HG03460 (cell line): ENCODE measurements around the gene PSAP.

ENCODE experiments used
- ATAC-seq: cut with Tn5 transposase; IDR thresholded peaks from one replicate; pipeline ENCODE4 v1.9.1; 2021; ENCODE audit not compliant: unreplicated experiment

Gene PSAP

DNA sequence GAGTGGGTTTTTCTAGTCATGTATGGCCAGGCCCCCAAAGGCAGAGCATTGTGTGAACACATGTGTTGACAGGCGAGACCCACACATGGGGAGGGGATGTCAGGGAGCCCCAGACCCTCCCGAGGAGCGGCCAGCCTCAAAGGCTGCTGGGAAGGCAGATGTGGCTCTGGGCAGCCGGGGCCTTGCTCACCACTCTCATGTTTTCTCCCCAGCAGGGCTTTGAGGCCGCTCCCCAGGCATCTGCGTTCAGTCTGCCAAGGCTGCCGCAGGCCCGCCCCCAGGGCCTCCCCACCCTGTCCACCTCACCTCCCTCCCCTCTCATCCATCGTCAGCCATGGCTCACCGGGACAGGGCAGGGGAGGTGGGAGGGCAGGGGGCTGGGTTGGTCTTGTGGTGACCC lies 61.2 kb downstream of the PSAP start:
- ATAC-seq, result no peak

DNA sequence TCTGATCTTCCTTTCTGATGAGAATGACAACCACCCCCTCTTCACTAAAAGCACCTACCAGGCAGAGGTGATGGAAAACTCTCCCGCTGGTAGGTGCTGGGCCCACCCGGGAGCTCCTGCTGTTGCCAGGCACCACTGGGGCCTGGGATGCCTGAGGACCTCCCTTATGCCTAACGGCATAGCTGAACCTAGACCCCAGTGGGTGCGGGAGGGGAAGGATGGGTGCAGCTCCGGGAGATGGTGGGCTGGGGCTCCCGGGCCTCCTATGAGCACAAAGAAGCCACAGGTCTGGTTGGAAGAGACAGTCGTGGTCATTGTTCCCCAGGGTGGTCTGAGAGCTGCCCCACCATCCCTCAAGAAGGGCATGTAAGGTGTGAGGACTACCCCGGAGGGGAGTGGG lies 62.1 kb downstream of the PSAP start:
- ATAC-seq, result no peak

DNA sequence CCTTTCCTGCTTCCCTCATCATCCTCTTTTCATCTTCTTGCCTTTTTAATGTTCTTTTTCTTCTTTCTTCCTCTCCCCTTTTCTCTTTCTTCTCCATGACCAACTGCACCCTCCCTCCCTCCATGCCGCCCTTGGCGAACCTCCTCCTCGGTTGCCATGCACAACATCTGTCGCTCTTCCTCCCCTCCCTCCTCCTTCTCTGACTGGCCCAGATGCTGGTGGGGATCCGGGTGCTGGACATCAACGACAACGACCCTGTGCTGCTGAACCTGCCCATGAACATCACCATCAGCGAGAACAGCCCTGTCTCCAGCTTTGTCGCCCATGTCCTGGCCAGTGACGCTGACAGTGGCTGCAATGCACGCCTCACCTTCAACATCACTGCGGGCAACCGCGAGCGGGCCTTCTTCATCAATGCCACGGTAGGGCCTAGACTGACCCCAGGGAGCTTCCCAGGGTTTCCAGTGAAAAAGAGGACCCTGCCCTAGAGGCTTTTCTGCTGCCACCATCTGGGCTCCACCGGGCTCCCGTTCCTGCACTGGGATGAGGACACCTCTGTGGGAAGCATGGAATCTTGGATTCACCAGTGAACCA lies 66.3 kb downstream of the PSAP start:
- no peak for ATAC-seq

DNA sequence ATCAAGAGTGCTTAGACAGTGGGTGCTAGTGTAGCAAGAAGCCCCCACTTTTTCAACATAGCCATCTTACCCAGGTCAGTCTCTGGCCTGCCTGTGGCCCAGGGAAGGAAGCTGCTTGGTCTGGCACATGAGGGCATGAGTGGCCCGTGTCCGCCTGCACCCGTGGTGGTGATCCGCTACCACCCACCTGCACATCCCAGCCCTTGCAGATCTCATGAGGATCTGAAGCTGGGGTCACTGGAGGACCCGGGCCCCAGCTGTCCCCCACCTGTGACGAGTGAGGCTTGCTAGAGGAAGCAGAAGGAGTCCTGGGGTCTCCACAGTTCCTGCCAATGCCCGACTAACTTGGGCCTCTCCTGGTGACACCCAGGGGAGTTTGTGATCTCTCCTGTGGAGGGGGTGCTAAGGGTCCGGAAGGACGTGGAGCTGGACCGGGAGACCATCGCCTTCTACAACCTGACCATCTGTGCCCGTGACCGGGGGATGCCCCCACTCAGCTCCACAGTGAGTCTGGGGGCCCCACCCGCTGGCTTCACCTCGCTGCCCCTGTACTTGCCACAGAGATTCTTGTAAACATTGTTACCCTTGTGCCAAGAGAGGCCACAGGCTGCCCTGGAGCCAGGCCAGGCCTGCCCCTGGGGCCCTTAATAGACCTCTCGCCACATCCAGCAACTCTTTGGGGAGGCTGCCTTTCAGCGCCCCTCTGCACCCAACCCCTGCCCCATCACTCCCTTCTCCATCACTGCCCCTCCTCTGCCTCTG lies 67.0 kb downstream of the PSAP start:
- no peak for ATAC-seq

DNA sequence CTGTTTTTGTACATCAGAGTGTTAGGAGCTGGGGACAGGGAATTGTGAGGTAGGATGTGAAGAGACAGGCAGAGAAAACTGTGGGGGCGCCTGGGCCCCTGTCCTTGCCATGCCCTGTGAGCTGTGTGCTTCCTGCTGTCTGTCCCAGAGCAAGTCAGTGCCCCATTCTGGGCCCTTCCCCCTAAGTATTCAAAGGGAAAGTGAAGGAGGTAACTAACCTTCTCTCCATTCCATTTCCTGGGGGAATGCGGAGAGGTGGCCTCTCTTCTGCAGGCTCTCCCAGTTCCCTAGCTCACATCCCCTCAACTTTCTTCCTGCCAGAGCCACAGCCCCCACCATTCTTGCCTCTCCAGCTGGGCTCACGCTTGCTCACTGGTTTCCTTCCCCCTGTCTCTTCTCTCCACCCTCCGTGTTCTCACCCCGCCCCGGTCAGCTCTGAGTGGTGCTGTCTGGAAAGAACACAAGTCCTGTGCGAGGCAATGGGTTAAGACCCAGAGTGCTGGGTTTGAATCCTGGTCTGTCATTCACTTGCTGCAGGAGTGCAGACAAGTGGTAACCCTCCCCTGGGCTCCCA lies 68.0 kb downstream of the PSAP start:
- no peak for ATAC-seq

DNA sequence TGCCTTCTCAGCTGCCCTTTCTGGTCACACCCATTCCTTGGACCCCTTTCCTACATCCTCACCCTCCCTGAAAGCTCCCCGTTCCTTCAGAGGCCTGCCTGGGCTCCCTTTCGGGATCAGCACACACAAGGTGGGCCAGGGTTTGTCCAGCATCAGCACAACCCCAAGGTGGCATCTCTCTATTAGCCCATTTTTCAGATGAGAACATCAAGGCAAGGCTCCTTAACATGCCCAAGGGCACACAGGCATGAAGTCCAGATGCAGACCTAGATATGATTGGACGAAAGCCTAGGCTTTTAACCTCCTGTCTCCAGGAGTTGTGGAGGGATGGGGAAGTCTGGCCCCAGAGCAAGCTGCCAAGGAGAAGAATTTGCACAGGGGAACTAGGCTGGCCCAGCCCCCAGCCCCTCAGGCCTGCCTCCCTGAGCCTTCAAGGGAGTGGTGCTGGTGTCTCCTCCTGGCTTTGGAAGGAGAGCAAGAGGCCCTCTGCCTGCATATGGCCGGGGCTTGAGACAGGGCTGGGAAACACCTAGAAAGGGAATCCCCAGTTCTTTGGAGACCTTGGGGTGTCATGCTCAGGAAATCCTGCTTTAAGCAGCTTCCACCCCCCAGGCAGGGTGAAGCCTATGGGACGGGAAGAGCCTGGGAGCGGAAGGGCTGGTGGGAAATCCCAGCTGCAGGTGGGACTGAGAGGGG lies 68.7 kb downstream of the PSAP start:
- ATAC-seq, result no peak

DNA sequence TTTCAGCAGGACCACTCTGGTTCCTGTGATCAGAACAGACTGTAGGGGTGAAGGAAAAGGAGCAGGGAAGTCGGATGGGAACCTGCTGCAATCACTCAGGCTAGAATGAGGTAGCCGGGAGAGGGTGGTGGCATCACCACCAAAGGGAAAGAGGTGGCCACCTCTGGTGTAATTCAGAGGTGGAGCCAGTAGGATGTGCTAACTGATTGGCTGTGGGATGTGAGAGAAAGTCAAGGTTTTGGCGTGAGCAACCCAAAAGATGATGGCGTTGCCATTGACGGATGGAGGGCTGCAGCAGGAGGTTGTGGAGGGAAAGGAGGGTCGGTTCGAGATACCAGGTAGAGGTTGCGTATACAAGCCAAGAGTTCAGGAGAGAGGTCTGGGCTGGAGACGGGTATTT lies 70.3 kb downstream of the PSAP start:
- no peak for ATAC-seq

DNA sequence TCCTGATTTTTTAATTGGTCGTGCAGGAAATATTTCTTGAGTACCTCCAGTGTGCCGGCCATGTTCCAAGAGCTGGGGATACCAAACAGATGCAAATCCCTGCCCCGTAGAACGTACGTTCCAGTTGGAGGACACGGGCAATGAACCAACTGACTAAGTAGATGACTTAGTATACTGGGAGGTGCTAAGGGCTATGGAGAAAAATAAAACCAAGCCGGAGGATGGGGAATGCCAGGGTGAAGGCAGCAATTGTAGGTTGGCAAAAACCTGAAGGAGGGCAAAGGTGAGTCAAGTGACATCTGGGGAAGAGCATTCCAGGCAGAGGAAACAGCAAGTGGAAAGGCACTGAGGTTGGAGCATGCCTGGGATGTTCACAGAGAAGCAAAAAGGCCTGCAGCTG lies 70.9 kb downstream of the PSAP start:
- ATAC-seq, result no peak

DNA sequence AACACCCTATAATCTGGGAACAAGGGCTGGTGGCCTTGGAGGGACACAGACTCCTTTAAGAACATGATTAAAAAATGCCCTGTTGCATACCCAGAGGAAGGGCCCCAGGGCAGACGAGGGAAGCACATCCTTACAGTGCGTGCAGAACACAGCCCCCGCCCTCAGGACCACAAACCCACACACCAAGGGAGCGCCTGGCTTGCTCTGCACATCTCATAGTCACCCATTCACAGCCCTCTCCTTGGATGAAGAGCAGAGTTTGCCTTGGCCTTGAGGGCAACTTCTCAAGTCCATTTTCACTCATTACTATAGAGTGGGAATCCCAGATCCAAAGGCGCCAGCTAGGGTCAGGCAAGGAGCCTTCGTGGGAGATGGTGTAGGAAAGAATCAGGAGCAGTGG lies 71.4 kb downstream of the PSAP start:
- ATAC-seq, result no peak

DNA sequence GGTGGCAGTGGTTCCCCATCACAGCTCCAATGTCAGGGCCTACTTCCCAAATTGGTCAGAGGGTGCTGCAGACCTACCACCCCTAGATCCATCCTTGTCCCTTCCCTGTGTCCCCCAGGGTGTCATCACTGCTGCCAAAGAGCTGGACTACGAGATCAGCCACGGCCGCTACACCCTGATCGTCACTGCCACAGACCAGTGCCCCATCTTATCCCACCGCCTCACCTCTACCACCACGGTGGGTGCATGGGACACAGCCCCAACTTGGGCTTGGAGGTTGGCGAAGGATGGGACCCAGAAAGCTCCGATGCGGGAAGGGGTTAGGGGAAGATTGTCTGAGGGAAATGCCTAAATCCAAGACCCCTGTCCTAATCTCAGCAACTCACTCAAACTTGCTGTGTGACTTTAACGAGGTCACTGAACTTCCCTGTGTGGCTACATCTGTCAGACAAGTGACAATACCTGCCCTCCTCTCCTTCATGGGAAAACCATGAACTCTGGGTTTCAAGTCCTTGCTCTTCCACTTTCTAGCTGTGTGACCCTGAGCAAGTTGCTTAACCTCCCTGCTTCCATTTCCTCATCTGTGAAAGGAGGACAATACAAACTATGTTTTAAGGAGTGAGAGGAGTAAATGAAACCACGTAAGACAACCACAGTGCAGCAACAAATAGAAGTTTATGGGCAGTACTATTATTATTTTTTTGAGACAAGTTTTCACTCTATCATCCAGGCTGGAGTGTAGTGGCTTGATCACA lies 72.8 kb downstream of the PSAP start:
- no peak for ATAC-seq

DNA sequence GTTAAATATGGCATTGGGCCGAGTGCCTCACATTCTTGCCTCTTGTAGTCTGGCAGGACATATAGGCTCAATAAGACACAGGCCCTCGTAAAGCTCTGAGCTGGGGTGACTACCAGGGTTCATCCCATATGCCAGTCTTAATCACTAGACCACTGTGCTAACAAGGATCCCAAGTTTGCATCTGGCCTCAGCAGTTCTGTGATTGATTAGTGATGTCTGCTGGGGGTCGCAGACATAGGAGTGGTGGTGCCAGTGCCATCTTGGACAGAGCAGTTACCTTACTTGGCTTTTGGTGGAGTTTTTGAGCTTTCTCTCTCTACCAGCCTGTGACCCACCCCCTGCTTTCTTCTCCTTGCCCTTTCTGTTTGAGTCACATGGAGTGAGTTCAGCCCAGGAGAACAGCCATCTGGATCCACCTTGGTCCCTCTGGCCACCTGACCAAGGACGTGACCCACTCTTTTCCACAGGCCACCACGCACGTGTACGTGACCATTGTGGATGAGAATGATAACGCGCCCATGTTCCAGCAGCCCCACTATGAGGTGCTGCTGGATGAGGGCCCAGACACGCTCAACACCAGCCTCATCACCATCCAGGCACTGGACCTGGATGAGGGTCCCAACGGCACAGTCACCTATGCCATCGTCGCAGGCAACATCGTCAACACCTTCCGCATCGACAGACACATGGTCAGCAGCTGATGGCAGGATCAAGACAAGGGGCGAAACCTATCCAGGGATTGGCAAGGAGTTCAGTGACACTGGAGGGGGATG lies 73.7 kb downstream of the PSAP start:
- no peak for ATAC-seq

DNA sequence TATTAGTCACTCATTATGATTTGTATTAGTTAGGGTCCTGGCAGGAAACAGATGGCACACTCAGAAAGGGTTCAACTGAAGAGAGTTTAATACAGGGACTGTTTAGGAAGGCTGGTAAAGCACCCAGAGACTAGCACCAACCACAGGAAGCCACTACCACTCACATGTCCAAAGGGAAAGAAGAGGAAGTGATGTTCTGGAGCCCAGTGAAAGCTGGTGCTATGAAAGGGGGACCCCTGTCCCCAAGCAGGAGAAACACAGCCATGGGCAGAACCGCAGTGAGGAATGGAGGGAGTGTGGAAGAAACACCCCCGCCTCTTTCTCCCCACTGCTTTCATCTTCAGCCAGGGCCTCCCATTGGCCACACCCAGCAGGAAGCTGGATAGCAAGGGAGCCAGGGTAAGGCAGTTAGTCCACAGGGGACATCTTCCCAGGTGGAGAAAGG lies 74.5 kb downstream of the PSAP start:
- ATAC-seq, result no peak

DNA sequence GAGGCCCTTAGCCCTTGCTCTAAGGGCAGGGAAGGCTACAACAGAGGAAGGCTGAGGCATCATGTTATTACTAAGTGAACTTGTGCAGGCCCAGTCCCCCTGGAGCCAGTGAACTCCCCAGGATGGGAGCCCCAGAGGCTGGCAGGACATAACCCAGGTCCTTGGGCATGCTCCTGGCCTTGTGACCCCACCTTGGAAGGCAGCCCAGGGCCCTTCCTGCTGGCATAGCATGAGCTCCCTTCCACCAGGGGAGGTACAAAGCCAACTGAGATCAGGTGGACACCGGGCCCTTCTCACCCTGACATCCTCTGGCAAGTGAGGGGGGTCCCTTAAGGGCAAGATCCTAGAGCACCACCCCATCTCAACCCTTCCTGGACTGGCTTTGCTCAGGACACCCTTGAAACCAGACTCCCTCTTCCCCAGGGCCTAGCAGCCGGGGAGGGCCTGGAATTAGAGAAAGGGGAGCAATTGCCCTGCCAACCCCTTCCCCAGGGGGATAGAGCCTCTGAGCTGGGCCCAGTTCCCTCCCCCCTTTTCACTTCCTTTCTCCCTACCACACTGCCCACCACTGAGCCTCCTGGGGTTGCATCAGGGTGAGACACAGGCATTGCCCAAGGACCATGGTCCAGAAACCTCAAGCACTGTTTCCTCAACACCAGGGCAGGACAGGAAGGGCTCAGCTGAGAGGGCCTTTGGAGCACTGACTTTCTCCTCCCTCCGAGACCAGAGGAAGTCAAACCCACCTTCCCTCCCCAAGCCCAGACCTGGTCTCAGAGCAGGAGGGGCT lies 75.9 kb downstream of the PSAP start:
- no peak for ATAC-seq

DNA sequence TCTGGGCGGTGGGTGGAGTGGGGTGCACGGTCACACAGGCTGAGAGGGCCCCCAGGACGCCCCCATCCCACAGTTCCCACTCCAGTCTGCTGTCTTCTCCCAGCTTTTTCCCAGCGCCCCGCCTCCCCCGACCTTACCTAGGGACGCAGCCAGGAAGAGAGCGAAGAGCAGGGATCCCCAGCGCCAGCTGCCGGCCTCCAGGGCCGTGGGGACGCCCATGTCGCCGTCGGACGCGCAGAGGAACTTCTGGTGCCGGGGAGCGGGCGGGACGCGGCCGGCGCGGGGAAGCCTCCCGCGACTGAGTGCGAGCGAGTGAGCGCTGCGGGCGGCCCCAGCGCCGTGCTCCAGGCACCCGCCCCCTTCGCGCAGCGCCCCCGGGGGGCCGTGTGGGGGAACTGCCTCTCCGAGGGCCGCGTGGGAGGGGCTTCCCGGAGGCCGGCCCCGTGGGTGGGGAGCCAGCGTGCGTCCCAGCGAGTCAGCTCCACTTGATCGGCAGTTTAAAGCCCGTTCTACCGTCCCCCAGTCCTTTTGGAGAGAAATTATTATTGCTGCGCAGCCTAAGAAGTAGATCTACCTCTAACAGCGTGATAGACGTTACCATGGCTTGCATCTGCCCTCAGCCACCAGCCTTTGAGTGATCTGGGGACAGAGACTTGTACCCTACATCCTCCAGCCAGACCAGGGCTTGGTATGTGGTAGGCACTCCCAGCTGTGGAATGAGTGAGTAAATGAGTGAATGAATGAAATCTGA lies 77.7 kb downstream of the PSAP start, which contains the start of gene VSIR:
Gene VSIR, minus strand, starts transcription at position 300 of the 751 bp plus-strand sequence. Its CDS starts 81 bp downstream, at position 219.
- peak; percentile 45 for ATAC-seq

DNA sequence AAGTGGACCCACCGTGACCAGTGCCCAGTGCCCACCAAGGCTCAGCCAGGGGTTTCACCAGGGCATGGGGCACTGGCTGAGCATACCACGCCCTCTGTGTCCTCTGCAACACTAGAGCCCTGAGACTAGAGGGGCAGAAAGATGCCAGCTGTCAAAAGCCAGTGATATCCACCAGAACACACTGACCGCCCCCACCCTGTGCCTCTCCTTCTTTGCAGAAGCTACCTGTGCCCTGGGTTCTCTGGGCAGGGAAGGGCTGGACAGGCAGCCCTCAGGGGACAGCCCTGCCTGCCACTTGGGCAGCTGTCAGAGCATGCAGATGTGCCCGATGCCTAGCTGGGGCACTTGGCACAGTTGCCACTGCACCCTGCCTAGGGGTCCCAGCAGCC lies 78.2 kb downstream of the PSAP start:
- no peak for ATAC-seq

DNA sequence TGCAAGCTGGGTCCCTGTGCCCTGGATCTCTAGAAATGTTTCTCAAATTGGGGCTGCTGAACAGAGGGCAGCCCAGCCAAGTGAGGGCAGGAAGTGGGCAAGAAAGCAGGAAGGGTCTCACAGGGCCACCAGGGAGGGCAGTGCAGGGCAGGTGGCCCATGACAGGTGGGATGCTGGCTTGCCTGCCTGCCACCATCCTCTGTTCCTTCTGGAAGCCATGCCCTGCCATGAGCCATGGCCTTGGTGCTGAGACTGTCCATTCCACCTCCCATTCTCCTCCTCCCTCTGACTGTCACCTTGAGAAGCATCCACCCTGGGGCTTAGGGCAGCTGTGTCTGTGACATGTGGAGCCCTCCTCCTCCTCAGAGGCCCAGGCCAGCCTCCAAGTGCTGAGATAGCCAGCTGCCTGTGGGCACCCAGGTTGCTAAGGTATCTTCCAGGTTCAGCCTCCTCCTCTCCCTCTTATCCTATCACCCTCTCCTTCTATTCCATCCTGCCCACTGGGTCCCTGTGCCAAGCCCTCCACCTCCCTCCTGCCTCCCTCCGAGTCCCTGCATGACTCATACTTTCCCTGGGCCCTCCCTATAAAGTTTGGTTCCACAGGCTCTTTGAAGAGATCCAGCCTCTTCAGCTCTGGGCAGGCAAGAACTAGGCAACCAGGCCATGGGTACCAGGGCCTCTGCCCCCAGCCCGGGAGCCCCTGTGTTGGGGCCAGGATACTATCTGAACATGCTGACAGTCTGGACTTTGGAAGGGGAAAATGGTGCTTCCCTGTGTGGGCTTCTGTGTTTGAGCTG lies 79.0 kb downstream of the PSAP start:
- no peak for ATAC-seq

DNA sequence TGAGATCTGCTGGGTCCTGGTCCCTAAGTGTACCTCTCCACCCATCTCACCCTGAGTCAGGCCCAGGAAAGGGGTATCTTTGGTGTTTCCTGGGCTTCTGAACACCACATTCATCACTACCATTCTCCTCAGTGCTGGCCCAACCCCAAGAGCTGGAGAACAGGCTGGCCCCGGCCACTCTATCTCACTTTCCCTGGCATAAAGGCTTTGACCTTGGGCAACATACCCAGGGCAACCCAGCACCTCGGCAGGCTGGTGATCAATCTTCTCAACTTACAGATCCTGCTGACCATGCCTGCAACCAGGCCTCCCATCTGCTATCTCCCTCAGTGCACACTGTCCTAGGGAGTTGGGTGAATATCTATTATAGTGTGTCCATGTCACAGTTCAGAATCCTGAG lies 79.8 kb downstream of the PSAP start:
- no peak for ATAC-seq

DNA sequence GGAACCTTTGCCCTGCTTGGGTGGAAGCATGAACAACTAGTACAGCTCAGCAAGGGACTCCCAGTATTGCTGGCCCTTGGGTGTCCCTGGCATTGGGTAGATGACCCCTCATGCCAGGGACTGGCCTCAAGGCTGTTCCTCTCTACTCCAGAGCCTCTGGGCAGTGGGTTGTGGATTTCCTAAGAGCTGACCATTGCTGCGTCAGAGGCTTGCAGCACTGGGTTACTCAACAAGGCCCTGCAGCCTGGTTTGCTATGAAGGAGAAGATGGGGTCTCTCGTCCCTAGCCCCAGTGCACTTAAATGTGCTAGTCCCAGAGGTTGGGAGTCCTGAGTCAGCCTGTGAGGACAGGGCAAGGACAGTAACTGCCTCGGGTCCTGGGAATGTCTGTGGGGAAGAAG lies 80.3 kb downstream of the PSAP start:
- ATAC-seq, result no peak
